Left lung (tissue), 10 donors: ENCODE data around the gene LETM1. TPM values are rescaled to one million over a fixed set of nuclear protein-coding genes. Genes with fewer than 3 reads are reported as not detected.

Experiments used
- ATAC-seq: fragments of 200-7000 bp; cut with Tn5 transposase; one replicate; pipeline ENCODE4 v1.9.1; 2020; ENCODE audit warnings: moderate library complexity
- DNase-seq, 4 donors: peaks; one replicate each; pipeline ENCODE4 v3.0.0-alpha.2; 2013 to 2020
- H3K27ac ChIP-seq, 2 donors: fragments of 200-600 bp; sonication (generic) in 1 of 2; one replicate each; pipeline versions ENCODE4 v1.5.0 to v1.8.0; 2020 to 2021
- H3K27me3 ChIP-seq, 2 donors: fragments of 200-600 bp; sonication (generic) in 1 of 2; one replicate each; pipeline versions ENCODE4 v1.5.0 to v1.8.0; 2020 to 2021
- H3K36me3 ChIP-seq, 2 donors: fragments of 200-600 bp; sonication (generic) in 1 of 2; one replicate each; pipeline versions ENCODE4 v1.5.0 to v1.8.0; 2020 to 2021
- H3K4me1 ChIP-seq, 2 donors: fragments of 200-600 bp; one replicate each; pipeline ENCODE4 v1.8.0; 2021
- H3K4me3 ChIP-seq, 2 donors: fragments of 200-600 bp; sonication (generic) in 1 of 2; one replicate each; pipeline versions ENCODE4 v1.5.0 to v1.8.0; 2020 to 2021; ENCODE audit warnings: mild to moderate bottlenecking in 1 of 2
- H3K9me3 ChIP-seq, 2 donors: fragments of 200-600 bp; sonication (generic) in 1 of 2; one replicate each; pipeline versions ENCODE4 v1.5.0 to v1.8.0; 2020 to 2021
- CTCF ChIP-seq, 2 donors: fragments of 200-600 bp; sonication (generic) in 1 of 2; IDR thresholded peaks; one replicate each; pipeline versions ENCODE4 v1.5.0 to v1.8.0; 2021; ENCODE audit warnings: antibody characterized with exemption in 2 of 2
- intact Hi-C, 2 donors: fragments of 100-400 bp; cut with DNase I; formaldehyde crosslinking; loops; one replicate each; pipeline versions ENCODE4 v1.11.2 to v1.14.2; 2022
- polyA plus RNA-seq, 6 donors: library from polyadenylated mRNA; unstranded; fragments of 120-200 nt; gene quantifications; one replicate each; pipeline ENCODE4 v1.2.1, GENCODE V29; 2013; ENCODE audit not compliant: insufficient read length in 6 of 6
- total RNA-seq, 2 donors: library from RNA; stranded (reverse); fragmentation: NEBNext Ultra II Directional; extraction: Animal tissue kit (Norgen Biotek cat#: 25700); gene quantifications; one replicate each; pipeline ENCODE4 v1.2.1, GENCODE V29; 2021
- donor health status: DM: no; HTN: yes; CAD: no.
- donor health status: DM: no; HTN: no; CAD: no.

Gene LETM1
- total and polyA plus RNA-seq, 8 donors, result 17.9 to 52.3 (median 21.5) TPM

DNA sequence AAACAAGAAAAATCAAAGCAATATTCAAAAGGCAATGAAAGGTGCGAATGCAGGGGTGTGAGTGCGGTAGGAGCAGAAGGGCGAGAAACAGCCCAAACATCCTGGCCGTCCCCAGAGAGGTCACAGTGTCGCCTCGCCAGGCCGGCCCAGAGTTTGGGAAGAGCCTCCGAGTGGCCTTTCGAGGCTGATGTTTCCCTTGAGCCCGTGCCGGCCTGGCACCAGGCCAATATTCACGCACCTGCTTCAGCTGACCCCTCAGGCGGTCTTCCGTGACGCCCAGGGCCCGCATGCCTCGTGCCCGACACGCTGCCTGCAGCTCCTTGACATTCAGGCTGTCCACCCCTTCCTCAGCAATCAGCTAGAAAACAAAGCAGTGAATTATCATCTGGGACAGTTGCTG is 30.6 kb downstream of the LETM1 start:
- Histone ChIP-seq H3K36me3 (peaks cover 0 to 79% of the 10 kb centered on the region in 2 donors), H3K4me1 (no peaks in the 10 kb centered on the region), H3K4me3 (no peak overlapping the region), H3K27ac (no peak overlapping the region), H3K27me3 (no peaks in the 10 kb centered on the region), H3K9me3 (no peaks in the 10 kb centered on the region)
- DNase-seq (no peak), ATAC-seq (no peak)
- TF ChIP-seq CTCF (IDR thresholded peaks at IDR 0.05), result no peak
- intact Hi-C loops, result no loop called here

GRCh38 chr4:1824746-1825145 is 31.2 kb downstream of the LETM1 start:
- H3K9me3 ChIP-seq, result no peaks in the 10 kb centered on the region
- intact Hi-C loops, result no loop called here
- no peak overlapping the region for H3K27ac ChIP-seq
- DNase-seq, result no peak
- H3K27me3 ChIP-seq, result no peaks in the 10 kb centered on the region
- H3K36me3 ChIP-seq, result peaks cover 0 to 79% of the 10 kb centered on the region in 2 donors
- H3K4me3 ChIP-seq, result no peak overlapping the region
- no peak for ATAC-seq
- H3K4me1 ChIP-seq, result no peaks in the 10 kb centered on the region
- TF ChIP-seq CTCF (IDR thresholded peaks at IDR 0.05), result no peak

DNA sequence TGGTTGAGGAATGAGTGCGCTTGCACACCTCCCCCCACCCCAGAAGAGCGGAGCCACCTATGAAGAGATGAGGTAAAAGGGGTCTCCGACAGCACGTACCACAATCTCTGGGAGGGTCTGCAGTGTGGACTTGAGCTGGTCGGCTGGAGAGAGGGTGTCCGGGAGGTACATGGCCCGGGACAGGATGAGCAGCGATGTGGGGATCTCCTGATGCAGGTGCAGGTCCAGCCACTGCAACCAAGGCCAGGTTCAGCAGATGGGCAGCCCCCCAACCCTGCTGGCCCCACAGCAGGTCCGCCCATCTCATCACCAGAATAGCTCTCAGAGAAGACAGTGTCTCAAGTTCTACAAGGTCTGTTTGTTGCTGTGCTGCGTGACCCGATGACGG is 32.4 kb downstream of the LETM1 start:
- Histone ChIP-seq H3K9me3 (no peaks in the 10 kb centered on the region), H3K36me3 (peaks cover 0 to 85% of the 10 kb centered on the region in 2 donors), H3K4me1 (no peaks in the 10 kb centered on the region), H3K27me3 (no peaks in the 10 kb centered on the region), H3K27ac (no peak overlapping the region), H3K4me3 (no peak overlapping the region)
- DNase-seq, result no peak
- intact Hi-C loops, result no loop called here
- ATAC-seq, result no peak
- no peak for TF ChIP-seq CTCF (IDR thresholded peaks at IDR 0.05)

- Histone ChIP-seq H3K4me1 (no peaks in the 10 kb centered on the region), H3K9me3 (no peaks in the 10 kb centered on the region), H3K27me3 (no peaks in the 10 kb centered on the region), H3K4me3 (no peak overlapping the region), H3K27ac (no peak overlapping the region), H3K36me3 (peaks cover 0 to 92% of the 10 kb centered on the region in 2 donors)
- intact Hi-C loops, result no loop called here
- no peak for TF ChIP-seq CTCF (IDR thresholded peaks at IDR 0.05)
- DNase-seq (no peak), ATAC-seq (no peak)
These were observed 33.1 kb downstream of the LETM1 start for GRCh38 chr4:1822568-1823544.

GRCh38 chr4:1821679-1822567 is 34.0 kb downstream of the LETM1 start:
- H3K9me3 ChIP-seq, result no peaks in the 10 kb centered on the region
- no peaks in the 10 kb centered on the region for H3K27me3 ChIP-seq
- no peak overlapping the region for H3K27ac ChIP-seq
- peaks cover 0 to 100% of the 10 kb centered on the region in 2 donors for H3K36me3 ChIP-seq
- no peak for ATAC-seq
- DNase-seq, result no peak
- TF ChIP-seq CTCF (IDR thresholded peaks at IDR 0.05), result no peak
- H3K4me3 ChIP-seq, result no peak overlapping the region
- intact Hi-C loops, result no loop called here
- no peaks in the 10 kb centered on the region for H3K4me1 ChIP-seq
